Measurements from ENCODE around the gene ZDHHC21.

Gene ZDHHC21, protein sequence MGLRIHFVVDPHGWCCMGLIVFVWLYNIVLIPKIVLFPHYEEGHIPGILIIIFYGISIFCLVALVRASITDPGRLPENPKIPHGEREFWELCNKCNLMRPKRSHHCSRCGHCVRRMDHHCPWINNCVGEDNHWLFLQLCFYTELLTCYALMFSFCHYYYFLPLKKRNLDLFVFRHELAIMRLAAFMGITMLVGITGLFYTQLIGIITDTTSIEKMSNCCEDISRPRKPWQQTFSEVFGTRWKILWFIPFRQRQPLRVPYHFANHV

DNA sequence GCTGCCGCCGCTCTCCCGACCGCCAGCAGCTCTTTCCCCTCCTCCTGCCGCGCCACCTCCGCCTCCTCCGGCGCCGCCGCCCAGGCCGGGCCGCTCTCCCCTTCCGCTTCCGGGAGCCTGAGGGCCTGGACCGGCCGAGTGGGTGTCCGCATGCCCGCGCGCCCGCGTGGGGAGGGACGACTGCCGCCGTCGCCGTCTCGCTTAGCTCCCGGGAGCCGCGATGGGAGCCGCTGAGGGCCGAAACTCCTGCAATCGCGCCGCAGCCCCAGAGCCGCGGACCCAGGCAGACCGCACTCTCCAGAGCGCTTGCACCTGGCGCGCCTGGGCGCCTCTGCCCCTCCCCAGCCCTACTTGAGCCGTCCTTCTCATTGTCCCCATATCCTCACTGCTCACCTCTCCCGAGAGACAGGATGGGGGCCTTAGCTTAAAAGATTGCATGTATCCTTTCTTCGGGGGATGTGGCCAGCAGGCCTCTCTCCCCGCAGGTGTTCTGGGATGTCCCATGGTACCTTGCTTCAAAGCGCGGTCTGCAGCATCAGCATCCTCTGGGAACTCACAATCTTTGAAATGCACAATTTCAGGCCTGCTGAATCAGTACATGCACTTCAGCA lies at the start of gene ZDHHC21:
ZDHHC21 (minus strand) TSS at position 182 of the 611 bp plus-strand sequence. CDS start 19,092 bp downstream, outside the sequence.
- Histone ChIP-seq H3K4me3 (peak within 1 kb of the TSS; percentile 45 to 95 (median 84)), H3K27ac (peak within 1 kb of the TSS in 20 of 21 experiments; percentile 5 to 90 (median 76))

DNA sequence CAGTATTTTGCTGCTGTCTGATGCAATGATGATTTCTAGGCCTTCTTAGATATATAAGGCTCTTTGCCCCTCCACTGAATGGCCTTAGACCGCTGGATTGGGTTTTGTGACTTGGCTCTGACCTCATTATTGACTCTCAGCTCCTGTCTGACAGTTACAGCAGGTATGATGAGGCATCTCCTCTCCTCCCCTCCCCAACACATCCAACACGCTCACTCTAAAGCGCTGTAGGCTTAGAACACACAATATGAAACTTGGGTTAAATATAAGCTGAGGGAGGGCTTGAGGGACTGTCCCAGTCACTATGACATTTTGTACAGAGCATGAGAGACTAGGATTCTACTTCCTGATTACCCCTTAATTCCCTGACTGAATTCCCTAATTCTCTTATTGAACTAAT lies 48.1 kb upstream of the ZDHHC21 start:
- Histone ChIP-seq H3K4me3 (no peak overlapping the region), H3K27ac (no peak overlapping the region)

DNA sequence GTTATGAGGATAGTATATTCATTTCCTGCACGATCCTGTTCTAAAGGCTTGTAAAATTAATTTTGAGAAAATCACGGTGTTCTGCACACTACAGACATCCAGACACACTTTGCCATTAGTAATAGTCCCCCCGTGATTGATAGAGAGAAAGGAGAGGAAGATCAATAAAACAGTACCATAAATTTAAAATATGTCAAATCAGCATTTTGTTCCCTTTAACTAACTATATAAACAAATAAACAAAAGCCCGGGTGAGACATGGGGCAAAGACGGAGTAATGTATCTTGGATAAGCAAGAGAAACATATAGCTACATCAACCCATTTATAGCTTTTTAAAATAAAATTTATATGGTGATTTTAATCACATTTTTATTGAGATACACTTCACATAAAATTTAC lies 39.9 kb upstream of the ZDHHC21 start:
- Histone ChIP-seq H3K4me3 (no peak overlapping the region), H3K27ac (no peak overlapping the region)

DNA sequence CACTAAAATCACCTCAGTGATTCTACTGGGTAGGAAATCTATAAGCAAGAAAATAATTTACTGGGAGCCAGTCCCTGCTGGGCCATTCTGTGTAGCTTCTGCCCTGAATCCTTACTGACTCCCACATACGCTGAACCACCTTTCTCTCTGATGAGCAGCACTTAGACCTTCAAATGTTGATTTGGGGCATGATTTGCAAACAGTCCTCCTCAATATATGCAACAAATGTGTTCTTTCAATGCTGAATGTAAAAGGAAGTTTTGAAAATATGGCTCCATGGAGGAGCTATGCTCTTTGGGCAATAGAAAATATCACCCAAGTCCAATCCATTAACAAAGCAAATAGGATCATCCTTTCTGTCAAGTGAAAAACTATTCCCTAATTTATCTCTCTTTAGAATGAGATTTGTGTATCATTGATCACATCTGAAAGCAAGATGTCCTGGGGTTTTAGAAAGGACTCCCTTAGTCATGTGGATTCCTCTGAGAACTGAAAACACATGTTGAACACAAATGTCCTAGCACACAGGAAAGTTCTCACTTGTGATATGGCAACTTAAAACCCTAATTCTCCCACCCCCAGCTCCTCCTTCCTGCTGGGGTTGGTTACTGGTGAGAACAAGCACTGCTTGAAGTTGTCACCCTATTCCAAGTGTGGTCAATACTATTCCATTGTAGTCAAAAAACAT lies 38.2 kb upstream of the ZDHHC21 start:
- no peak overlapping the region for H3K4me3 ChIP-seq
- H3K27ac ChIP-seq = no peak overlapping the region

DNA sequence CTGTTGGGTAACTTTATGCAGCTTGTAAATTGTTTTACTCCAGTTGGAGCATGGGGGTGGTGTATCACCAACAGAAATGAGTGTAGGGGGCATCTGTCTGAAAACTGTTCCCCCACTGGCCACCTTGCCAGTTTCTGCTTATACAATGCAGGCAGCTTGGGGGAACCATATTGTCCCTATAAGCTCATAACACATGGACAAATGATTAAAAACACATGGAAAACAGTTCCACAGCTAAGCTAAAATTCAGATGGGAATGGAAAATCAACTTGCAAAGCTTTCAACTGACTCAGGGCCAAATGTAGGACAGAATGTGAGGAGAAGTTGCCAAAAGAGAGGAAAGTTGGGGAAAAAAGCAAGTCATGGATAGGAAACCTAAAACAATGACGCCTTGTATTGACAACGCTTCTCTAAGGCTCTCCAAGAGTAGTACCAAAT lies 37.2 kb upstream of the ZDHHC21 start:
- H3K27ac ChIP-seq = no peak overlapping the region
- H3K4me3 ChIP-seq = no peak overlapping the region

DNA sequence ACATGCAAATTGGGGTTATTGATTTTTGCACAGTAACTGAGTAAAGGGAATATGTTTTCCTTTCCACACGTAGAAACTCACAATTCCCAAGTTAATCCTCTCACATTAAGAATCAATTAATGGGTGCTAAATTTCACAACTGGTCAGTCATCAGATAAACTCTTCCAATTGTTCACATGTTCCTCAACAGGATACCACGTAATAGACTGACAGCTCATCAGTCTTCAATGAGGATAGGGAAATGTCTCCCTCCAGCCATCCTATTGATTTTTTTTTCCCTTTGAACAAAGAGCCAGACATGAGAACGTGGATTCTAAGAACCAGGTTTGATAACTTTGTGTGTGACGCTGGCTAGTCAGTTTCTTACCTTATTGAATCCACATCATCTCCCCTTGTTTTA lies 30.1 kb upstream of the ZDHHC21 start:
- Histone ChIP-seq H3K27ac (no peak overlapping the region), H3K4me3 (no peak overlapping the region)

DNA sequence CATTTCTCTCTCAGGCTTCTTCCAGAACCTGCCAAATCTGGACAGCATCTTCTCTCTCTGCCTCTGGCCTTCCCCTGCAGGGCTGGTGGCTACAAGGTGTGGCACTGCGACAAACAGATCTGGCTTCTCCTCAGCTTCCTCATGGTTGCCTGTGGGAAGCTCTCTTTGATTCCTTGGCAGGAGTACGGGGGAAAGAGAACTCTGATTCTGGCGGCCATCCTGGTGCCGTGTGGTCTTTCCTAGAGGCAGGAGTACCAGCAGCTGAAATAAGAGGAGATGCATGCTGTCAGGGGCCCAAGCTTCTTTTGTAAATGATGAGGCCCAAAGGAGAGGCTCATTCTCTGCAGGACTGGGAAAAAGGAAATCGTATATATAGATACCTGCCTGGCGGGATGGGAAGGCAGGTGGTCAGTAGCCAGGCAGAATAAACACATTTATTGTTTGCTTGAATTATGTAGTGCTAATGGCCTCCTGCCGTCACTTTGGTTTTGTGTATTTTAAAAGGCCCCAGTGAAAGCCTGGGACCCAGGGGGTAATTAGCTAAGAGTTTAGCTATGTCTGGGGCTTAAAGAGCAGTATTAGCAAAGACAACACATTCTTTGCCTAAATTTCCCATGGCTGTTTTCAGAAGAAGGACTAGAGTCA lies 29.3 kb upstream of the ZDHHC21 start, which contains the start of gene CER1:
CER1 (minus strand) TSS at position 343 of the 645 bp plus-strand sequence; CDS start at position 282, 61 bp downstream.
- H3K4me3 ChIP-seq = no peak within 1 kb of the TSS
- no peak within 1 kb of the TSS for H3K27ac ChIP-seq

DNA sequence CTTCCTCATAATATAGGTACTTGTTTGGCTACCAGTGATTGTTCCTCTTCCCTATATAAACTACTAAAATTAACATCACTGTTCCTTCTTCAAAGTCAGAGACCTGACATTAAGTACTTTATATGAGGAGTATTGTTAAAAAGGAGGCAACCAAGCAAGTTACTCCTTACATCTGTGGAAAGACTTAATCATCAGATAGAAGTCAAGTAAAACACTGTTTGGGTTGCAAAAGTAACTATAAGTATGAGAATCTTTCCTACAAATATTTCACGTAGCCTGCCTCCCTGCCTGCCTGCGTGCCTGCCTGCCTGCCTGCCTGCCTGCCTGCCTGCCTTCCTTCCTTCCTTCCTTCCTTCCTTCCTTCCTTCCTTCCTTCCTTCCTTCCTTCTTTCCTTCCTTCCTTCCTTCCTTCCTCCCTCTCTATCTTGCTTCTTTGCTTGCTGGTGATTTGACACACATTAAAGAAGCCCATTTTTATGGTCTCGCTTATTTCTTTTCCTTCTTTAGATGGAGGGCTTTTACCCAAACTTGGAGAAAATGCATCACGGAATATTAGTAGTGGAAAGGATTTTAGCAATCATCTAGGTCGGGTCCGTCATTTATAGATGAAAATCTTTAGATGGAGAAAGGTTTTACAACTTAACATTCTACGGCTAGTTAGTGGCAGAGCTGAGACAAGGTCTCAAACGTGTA lies 26.1 kb upstream of the ZDHHC21 start:
- H3K27ac ChIP-seq = no peak overlapping the region
- no peak overlapping the region for H3K4me3 ChIP-seq

DNA sequence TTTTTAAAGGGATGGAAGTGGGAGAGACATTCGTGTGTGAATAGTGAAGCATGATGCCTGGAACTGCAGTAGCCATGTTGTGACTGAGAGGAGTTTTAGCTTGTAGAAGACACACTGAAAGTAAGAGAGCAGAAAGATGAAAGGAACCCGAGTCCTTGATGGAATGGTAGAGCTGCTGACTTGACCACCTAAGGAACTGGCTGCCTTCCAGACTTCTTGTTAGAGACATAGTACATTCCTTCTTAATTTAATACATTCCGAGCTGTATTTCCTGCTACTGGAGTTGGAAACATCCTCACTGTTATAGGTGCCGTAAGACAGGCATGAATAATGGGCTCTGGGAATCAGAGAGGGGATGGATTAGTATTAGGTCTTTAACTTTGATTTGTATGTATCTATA lies 21.9 kb upstream of the ZDHHC21 start:
- no peak overlapping the region for H3K27ac ChIP-seq
- no peak overlapping the region for H3K4me3 ChIP-seq

DNA sequence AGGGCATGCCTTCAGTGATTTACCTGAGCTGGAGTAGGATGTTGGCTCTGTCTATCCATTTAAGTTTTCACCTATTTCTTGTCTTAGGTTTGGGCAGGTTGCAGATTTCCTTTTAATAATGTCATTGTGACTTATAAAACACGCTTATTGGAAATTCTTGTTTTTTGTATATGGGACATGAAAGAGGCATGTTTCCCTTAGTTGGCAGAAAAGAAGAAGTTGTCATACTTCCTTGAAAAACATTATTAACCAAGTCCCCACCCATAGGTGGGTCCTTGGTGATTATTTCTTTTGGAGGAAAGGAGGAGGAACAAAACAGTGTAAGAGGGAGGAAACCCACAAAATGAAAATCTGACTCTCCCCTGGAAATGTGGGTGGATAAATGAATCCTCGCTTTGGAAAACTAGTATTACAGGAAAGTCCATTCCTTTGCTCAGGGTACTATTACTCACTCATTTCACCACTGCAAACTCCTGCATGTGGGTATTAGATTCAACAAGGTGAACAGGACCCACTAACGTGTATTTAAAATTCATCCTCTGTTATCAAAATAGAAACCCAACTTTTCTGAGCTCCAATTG lies 20.0 kb upstream of the ZDHHC21 start:
- peak overlapping the region in 1 of 21 experiments; percentile 13 for H3K27ac ChIP-seq
- H3K4me3 ChIP-seq = no peak overlapping the region

DNA sequence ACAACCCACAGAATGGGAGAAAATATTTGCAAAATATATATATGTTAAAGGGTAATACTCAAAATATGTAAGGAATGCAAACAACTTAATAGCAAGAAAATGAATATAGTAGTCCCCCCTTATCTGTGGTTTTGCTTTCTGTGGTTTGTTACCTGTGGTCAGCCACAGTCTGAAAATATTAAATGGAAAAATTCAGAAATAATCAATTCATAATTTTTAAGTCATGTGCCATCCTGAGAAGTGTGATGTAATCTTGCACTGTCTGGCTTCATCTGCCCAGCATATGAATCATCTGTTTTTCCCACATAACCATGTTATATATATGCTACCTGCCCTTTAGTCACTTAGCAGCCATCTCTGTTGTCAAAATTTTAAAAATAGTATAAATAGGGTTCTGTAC lies 17.6 kb upstream of the ZDHHC21 start:
- H3K4me3 ChIP-seq = no peak overlapping the region
- H3K27ac ChIP-seq = peak overlapping the region in 1 of 21 experiments; percentile 13

DNA sequence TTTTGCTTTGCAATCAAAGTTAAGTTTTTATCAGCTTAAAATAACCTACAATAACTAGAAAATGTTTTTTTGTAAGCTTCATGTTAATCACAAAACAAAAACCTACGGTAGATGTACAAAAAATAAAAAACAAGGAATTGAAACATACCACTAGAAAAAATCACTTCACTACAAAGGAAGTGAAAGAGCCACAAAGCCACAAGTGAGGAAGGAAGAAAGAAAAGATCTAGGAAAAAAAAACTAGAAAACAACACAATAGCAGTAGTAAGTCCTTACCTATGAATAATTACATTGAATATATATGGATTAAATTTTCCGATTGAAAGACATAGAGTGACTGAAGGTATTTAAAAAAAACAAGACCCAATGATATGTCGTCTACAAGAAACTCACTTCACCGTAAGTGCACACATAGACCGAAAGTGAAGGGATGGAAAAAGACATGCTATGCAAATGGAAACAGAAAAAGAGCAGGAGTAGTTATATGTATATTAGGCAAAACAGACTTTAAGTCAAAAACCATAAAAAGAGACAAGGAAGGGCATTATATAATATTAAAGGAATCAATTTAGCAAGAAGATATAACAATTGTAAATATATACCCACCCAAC lies 13.4 kb upstream of the ZDHHC21 start:
- Histone ChIP-seq H3K27ac (no peak overlapping the region), H3K4me3 (no peak overlapping the region)

DNA sequence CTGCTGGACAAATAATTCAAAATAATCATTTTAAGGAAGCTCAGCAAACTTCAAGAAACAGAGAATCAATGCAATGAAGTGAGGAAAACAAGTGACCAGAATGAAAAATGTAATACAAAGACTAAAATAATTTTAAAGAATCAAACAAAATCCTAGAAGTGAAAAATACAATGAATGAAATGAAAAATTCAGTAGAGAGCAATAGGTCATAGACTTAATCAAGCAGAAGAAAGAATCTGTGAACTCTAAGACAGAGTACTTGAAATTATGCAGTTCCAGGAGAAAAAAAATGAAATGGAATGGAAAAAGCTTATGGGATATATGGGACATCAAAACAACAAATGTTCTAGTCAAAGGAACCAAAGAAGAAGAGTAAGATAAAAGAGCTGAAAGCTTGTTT lies 11.8 kb upstream of the ZDHHC21 start:
- Histone ChIP-seq H3K4me3 (no peak overlapping the region), H3K27ac (no peak overlapping the region)

DNA sequence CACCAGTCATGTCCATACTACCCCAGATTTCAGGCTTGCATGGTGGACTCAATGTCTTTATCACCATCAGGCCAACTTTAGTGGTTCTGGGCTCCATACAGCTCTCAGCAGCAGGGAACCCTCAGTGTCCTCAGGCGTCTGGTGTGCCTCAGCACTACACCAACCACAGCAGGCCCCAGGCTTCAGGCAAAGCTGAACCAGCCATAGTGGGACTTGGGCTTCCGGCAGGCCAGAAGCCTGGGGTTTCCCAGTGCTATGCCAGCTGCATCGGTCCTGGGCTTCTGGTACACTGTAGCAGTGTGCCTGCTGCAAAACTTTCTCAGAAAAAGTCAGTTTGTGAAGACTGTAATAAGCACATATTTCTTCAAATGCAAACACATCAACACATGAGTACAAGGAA lies 11.0 kb upstream of the ZDHHC21 start:
- Histone ChIP-seq H3K27ac (no peak overlapping the region), H3K4me3 (no peak overlapping the region)

DNA sequence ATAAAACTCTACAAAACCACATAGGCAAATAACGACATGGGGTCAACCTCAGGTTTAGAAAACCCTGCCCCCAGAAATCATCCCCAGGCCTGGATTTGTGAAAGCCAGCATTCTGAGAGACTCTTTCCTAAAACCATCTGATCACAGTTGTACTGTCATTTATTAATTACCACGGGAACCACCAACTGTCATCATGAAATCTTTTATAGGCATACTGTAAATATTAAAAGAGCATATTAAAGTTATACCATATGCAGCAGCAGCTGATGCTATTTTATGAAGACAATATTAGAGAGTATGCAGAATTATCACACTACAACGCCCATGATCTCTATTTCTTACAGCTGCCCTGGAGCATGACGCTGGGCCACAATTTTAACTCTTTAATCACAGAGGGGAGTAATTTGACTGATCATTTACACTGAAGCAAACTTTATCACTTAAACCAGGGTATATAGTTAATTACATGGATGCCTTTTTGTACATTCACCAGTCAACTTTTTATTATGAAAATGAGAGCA lies 9.0 kb upstream of the ZDHHC21 start:
- H3K27ac ChIP-seq = no peak overlapping the region
- no peak overlapping the region for H3K4me3 ChIP-seq

DNA sequence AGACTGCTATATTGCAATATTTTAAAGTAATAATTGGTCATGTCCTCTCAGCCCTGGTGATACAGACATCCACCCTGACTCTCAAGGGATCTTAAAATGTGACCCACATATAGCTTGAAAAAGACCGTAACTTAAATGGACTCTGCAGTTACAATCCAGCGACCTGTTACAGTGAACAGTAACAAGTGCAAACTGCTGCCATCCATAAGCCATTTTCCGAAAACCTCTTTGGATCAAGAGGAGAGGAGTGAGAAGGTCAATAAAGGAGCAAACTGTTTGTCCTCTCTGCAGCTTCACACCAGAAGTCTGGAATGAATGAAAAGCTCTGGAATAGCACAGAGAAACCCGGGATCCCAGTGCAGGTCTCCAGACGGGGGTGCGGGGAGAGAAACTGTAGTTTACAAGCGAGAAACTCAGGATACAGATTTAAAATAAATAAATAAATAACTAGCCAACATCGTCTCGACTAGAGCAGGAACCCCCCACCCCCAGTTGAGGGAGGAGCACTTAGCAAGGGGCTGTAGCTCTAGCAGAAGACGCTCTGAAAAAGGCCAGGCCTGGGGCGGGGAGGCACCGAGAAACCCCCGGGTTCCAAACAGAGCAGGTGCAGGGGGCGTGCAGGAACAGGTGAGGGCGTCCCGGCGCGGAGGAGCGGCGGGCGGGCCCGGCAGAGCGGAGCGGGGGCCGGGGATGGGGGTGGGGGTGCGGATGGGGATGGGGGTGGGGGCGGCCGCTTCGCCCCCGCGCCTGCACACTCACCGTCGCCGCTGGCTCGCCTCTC lies 572 bp downstream of the ZDHHC21 start:
- Histone ChIP-seq H3K27ac (peak overlapping the region in 20 of 21 experiments; percentile 5 to 90 (median 76)), H3K4me3 (peak overlapping the region; percentile 45 to 95 (median 84))

DNA sequence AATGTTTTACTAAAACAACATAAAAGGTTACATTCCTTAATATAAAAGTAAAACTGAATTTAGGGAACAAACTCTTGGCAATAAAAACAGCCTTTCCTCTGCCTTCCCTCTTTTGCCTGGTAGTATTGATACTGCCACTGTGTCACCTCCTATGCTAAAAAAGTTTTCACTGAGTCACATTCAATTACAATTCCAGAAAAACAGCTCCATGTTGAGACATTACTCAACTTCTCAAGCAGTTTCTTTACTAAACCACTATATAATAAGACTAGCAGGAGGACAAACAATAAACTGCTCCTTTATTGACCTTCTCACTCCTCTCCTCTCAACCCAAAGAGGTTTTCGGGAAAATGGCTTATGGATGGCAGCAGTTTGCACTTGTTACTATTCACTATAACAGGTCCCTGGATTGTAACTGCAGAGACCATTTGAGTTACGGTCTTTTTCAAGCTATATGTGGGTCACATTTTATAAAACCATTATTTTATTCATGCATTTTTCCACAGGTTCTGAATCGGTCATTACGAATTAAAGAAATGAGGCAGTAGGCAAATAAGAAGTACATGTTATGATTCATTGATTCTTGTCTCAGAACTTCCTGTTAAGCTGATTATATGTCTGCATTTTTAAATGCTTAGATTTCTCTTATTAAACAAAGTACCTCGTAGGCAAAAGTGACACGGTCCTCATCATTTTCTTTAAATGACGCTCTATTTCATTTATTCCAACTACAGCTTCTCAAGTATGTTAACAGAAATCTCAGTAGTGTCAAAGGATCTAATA lies 2.1 kb downstream of the ZDHHC21 start:
- H3K4me3 ChIP-seq = no peak overlapping the region
- H3K27ac ChIP-seq = no peak overlapping the region

All from skin epidermis (tissue), 12 donors.